ENCODE measurements around the gene PARN. TPM values are rescaled to one million over a fixed set of nuclear protein-coding genes. Genes with fewer than 3 reads are reported as not detected.

The PARN gene
- total and polyA plus RNA-seq, 2 donors (not counting 1 experiment from before 2014, with no cell fraction given) = 26.7 to 32.9 TPM

DNA sequence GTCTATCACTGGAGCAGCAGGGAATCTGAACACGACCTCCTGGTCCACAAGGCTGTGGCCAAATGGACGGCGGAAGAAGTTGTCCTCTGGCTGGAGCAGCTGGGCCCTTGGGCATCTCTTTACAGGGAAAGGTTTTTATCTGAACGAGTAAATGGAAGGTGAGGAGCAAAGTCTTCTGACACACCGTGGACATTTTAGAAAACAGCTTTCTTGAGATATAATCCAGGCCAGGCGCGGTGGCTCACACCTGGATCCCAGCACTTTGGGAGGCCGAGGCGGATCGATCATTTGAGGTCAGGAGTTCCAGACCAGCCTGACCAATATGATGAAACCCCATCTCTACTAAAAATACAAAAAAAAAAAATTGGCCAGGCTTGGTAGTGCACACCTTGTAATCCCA is 19.8 kb upstream of the PARN start:
- Histone ChIP-seq H4K20me1 (ENCODE audit: control insufficient read depth, extremely low read depth, insufficient read depth, low read length) (no peaks in the 10 kb centered on the region), H3K27ac (ENCODE audit: insufficient read depth, low read length) (no peak overlapping the region), H2AFZ (ENCODE audit: low read length) (no peak overlapping the region), H3K9ac (ENCODE audit: insufficient read depth, low read length) (no peak overlapping the region), H3K79me2 (ENCODE audit: control insufficient read depth, insufficient read depth, low read length) (no peaks in the 10 kb centered on the region), H3K4me1 (ENCODE audit: control insufficient read depth, extremely low read depth, insufficient read depth, low read length) (no peaks in the 10 kb centered on the region), H3K27me3 (ENCODE audit: control insufficient read depth, insufficient read depth, low read length) (no peaks in the 10 kb centered on the region), H3K4me3 (replicated peaks in 1 of 4; ENCODE audit: control extremely low read depth in 1 of 4, insufficient read depth in 1 of 4, low read depth in 3 of 4, low read length in 4 of 4) (no peak overlapping the region), H3K4me2 (ENCODE audit: extremely low read depth, insufficient read depth, low read length) (no peak overlapping the region), H3K36me3 (ENCODE audit: control insufficient read depth, insufficient read depth, low read length) (peaks cover 10% of the 10 kb centered on the region), H3K9me3 (ENCODE audit: control insufficient read depth, insufficient read depth, low read depth, low read length) (no peaks in the 10 kb centered on the region)
- DNase-seq (ENCODE audit: low read depth in 2 of 2) = no peak
- TF ChIP-seq, protein P1, sequence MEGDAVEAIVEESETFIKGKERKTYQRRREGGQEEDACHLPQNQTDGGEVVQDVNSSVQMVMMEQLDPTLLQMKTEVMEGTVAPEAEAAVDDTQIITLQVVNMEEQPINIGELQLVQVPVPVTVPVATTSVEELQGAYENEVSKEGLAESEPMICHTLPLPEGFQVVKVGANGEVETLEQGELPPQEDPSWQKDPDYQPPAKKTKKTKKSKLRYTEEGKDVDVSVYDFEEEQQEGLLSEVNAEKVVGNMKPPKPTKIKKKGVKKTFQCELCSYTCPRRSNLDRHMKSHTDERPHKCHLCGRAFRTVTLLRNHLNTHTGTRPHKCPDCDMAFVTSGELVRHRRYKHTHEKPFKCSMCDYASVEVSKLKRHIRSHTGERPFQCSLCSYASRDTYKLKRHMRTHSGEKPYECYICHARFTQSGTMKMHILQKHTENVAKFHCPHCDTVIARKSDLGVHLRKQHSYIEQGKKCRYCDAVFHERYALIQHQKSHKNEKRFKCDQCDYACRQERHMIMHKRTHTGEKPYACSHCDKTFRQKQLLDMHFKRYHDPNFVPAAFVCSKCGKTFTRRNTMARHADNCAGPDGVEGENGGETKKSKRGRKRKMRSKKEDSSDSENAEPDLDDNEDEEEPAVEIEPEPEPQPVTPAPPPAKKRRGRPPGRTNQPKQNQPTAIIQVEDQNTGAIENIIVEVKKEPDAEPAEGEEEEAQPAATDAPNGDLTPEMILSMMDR (conservative IDR thresholded peaks at IDR 0.05 in 1 of 2, IDR thresholded peaks at IDR 0.05 in 1 of 2; ENCODE audit: low read depth in 1 of 2, low read length in 2 of 2) = no peak
- TF ChIP-seq EZH2 (IDR thresholded peaks at IDR 0.05; ENCODE audit: low read length, missing control alignments) = no peak

GRCh38 chr16:14641926-14642325 is 11.9 kb upstream of the PARN start:
- H3K4me3 ChIP-seq (replicated peaks in 1 of 4; ENCODE audit: control extremely low read depth in 1 of 4, insufficient read depth in 1 of 4, low read depth in 3 of 4, low read length in 4 of 4) = no peak overlapping the region
- no peaks in the 10 kb centered on the region for H3K36me3 ChIP-seq (ENCODE audit: control insufficient read depth, insufficient read depth, low read length)
- H3K4me1 ChIP-seq (ENCODE audit: control insufficient read depth, extremely low read depth, insufficient read depth, low read length) = no peaks in the 10 kb centered on the region
- no peaks in the 10 kb centered on the region for H4K20me1 ChIP-seq (ENCODE audit: control insufficient read depth, extremely low read depth, insufficient read depth, low read length)
- no peak overlapping the region for H3K4me2 ChIP-seq (ENCODE audit: extremely low read depth, insufficient read depth, low read length)
- TF ChIP-seq, protein P1 (conservative IDR thresholded peaks at IDR 0.05 in 1 of 2, IDR thresholded peaks at IDR 0.05 in 1 of 2; ENCODE audit: low read depth in 1 of 2, low read length in 2 of 2) = no peak
- TF ChIP-seq EZH2 (IDR thresholded peaks at IDR 0.05; ENCODE audit: low read length, missing control alignments) = no peak
- no peak for DNase-seq (ENCODE audit: low read depth in 2 of 2)
- H2AFZ ChIP-seq (ENCODE audit: low read length) = no peak overlapping the region
- H3K9ac ChIP-seq (ENCODE audit: insufficient read depth, low read length) = no peak overlapping the region
- no peaks in the 10 kb centered on the region for H3K27me3 ChIP-seq (ENCODE audit: control insufficient read depth, insufficient read depth, low read length)
- H3K9me3 ChIP-seq (ENCODE audit: control insufficient read depth, insufficient read depth, low read depth, low read length) = no peaks in the 10 kb centered on the region
- H3K79me2 ChIP-seq (ENCODE audit: control insufficient read depth, insufficient read depth, low read length) = peaks cover 62% of the 10 kb centered on the region
- no peak overlapping the region for H3K27ac ChIP-seq (ENCODE audit: insufficient read depth, low read length)

DNA sequence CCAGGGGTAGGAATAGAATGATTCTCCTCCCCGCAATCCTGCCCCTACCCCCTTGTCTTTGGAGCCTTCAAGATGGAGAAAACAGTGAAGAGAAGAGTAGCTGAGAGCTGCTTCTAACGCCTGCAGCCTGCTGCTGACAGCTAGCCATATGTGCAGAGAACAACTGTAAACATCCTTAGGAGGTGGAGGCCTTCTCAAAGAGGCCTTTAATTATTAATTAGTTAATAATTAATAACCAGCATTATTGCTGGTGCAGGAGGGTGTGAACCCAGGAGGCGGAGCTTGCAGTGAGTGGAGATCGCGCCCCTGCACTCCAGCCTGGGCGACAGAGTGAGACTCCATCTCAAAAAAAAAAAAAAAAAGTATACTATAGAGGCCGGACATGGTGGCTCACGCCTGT is 11.1 kb upstream of the PARN start:
- no peak overlapping the region for H2AFZ ChIP-seq (ENCODE audit: low read length)
- H3K9ac ChIP-seq (ENCODE audit: insufficient read depth, low read length) = no peak overlapping the region
- H3K4me1 ChIP-seq (ENCODE audit: control insufficient read depth, extremely low read depth, insufficient read depth, low read length) = no peaks in the 10 kb centered on the region
- no peak for DNase-seq (ENCODE audit: low read depth in 2 of 2)
- H3K79me2 ChIP-seq (ENCODE audit: control insufficient read depth, insufficient read depth, low read length) = peaks cover 66% of the 10 kb centered on the region
- H3K27ac ChIP-seq (ENCODE audit: insufficient read depth, low read length) = no peak overlapping the region
- H3K36me3 ChIP-seq (ENCODE audit: control insufficient read depth, insufficient read depth, low read length) = no peaks in the 10 kb centered on the region
- no peak overlapping the region for H3K4me2 ChIP-seq (ENCODE audit: extremely low read depth, insufficient read depth, low read length)
- no peaks in the 10 kb centered on the region for H4K20me1 ChIP-seq (ENCODE audit: control insufficient read depth, extremely low read depth, insufficient read depth, low read length)
- no peaks in the 10 kb centered on the region for H3K9me3 ChIP-seq (ENCODE audit: control insufficient read depth, insufficient read depth, low read depth, low read length)
- H3K27me3 ChIP-seq (ENCODE audit: control insufficient read depth, insufficient read depth, low read length) = no peaks in the 10 kb centered on the region
- TF ChIP-seq EZH2 (IDR thresholded peaks at IDR 0.05; ENCODE audit: low read length, missing control alignments) = no peak
- TF ChIP-seq, protein P1 (conservative IDR thresholded peaks at IDR 0.05 in 1 of 2, IDR thresholded peaks at IDR 0.05 in 1 of 2; ENCODE audit: low read depth in 1 of 2, low read length in 2 of 2) = no peak
- H3K4me3 ChIP-seq (replicated peaks in 1 of 4; ENCODE audit: control extremely low read depth in 1 of 4, insufficient read depth in 1 of 4, low read depth in 3 of 4, low read length in 4 of 4) = no peak overlapping the region
